Stimulated activated CD8-positive, alpha-beta memory T cell treated with anti-CD3 and anti-CD28 coated beads, Interleukin-15, amount 100 ng/mL, for 4 hours (primary cell): ENCODE results near the gene SSRP1.

Source experiments
- DNase-seq, 2 donors: peaks; one replicate each; pipeline ENCODE4 v3.0.0-alpha.2; 2020; ENCODE audit warnings: low read depth in 2 of 2

The SSRP1 gene

GRCh38 chr11:57359396-57359795 lies 23.7 kb upstream of the SSRP1 start:
- no peak for DNase-seq

DNA sequence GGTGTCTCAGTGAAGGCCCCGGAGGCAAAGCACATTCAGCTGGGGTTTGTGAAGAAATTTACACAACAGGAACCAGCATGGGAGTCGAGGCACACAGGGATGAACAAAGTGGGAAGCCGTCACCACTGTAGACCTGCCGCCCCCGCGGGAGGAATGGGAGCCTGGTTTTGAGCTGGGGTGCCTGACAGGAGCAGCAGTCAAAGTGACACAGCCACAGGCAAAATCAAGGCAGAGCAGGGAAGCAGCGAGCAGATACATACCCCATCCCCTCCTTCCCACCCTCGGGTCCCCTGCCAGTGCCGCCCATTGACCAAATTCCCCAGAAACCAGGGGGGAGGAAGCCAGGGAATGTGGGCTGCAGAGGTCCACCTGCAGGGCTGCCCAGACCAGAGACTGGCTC lies 23.3 kb upstream of the SSRP1 start:
- no peak for DNase-seq

GRCh38 chr11:57358543-57358961 lies 22.9 kb upstream of the SSRP1 start:
- no peak for DNase-seq

- DNase-seq: no peak
These were observed 22.2 kb upstream of the SSRP1 start for GRCh38 chr11:57357856-57358255.

DNA sequence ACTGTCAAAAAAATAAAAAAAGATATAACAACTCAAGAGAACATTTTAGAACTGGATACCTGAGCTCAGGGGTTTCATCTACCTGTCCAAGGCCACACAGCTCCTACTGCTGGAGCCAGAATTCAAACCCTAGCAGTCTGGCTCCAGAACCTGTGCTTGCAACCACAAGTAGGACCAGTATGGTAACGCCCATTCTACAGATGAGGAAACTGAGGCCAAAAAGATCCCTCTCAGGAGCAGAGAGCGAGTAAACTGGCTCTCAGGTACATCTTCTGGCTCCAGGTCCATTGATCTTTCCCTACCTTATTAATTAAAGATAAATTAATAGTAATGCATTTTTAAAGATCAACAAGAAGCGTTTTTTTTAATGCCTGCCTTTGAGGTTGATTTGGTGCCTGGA lies 21.6 kb upstream of the SSRP1 start:
- no peak for DNase-seq

DNA sequence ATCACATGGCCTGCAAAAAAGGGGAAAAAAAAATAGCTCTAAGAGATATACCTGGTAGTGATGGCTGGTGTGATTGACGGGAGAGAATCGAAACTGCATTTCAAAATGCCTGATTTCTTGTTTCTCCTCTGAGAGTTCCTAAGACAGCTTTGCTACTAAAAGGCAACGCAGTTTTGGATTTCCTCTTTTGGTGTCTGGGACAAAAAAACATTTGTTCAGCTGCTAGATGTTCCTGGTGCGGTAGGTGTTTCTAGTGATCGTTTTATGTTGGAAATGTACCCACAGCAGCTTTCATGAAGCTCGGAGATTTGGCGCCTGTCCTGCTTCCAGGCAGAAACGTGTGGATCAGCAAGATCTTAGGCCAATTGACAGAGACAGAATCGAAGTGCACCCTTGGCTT lies 20.6 kb upstream of the SSRP1 start:
- no peak for DNase-seq

GRCh38 chr11:57354699-57355098 lies 19.0 kb upstream of the SSRP1 start:
- DNase-seq: no peak

GRCh38 chr11:57353852-57354251 lies 18.2 kb upstream of the SSRP1 start:
- DNase-seq: no peak

DNA sequence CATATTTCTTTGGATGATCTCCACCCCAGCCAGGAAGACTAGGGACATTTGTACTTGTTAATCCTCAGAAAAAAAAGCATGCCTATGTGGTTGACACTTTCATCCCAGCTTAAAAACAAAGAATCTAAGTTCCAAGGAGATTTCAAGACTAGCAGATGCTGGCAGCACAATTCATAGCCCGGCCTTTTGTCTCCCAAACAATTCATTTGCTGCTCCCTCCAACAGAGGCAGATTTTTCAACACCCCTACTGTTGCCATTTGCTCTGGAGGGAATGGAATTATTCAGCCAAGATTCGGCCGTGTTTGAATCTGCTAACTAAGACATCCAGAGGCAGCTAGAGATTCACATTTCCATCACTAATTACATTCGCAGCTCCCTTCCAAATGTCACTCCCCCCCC lies 17.8 kb upstream of the SSRP1 start:
- DNase-seq: no peak

GRCh38 chr11:57353036-57353435 lies 17.3 kb upstream of the SSRP1 start:
- no peak for DNase-seq

DNA sequence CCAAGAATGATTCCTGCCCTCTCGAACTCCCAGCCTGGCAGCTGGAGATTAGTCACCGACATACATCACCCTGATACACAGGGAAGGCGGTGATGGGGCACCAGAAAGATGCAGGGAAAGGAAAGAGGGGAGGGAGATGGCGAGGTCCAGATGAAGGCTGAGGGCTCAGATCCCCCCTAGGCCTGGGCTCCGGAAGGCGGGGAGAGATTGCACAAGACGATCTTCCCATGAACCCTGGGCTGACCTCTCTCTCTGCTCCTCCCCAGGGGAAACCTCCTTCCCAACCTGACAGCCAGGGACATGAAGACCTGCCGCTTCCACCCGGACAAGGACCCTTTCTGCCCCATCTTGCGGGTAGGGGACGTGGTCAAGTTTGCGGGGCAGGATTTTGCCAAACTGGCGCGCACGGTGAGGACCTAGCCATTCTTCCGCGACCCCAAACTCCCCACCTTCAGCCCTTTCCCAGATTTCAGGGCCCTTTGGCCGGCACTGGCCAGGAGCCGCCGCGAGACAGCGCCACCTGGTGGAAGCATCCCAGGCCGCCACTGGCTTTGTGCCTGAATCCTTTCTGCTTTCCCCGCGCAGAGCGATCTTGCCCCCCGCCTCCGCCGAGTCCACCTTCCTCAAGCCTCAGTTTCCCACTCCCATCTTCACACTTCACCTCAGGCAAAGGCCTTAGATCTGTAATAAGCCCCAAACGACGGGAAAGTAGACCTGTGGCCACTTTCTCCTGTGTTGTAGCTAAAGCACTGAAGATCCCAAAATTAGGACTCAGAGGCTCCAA lies 14.0 kb upstream of the SSRP1 start:
- peak; percentile 21 to 26 for DNase-seq

DNA sequence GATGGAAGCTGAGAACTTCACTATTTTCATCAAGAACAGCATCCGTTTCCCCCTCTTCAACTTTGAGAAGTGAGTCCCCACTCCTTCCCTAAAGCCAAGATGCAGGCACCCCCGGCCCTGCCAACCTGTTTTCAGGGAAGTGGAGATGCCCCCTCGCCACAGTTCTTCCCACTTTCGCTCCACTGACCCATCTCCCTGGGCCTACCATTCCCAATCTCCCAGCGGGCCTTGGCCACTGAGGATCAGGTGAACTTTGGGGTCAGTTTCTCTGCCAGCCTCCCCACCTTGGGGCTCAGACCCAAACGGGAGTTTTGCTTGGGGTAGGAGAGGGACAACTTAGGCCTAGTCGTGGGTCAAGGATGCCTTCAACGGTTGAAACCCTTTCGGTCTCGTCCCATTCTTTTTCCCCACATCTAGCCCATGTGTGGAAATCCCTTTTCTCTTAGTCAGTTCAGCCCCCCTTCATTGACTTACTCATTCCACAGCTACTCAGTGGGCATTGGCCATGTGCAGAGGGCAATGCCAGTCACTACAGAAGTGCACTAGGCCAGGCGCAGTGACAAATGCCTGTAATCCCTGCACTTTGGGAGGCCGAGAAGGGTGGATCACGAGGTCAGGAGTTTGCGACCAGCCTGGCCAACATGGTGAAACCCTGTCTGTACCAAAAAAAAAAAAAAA lies 13.1 kb upstream of the SSRP1 start:
- DNase-seq: no peak

GRCh38 chr11:57348052-57348451 lies 12.4 kb upstream of the SSRP1 start:
- DNase-seq: no peak

DNA sequence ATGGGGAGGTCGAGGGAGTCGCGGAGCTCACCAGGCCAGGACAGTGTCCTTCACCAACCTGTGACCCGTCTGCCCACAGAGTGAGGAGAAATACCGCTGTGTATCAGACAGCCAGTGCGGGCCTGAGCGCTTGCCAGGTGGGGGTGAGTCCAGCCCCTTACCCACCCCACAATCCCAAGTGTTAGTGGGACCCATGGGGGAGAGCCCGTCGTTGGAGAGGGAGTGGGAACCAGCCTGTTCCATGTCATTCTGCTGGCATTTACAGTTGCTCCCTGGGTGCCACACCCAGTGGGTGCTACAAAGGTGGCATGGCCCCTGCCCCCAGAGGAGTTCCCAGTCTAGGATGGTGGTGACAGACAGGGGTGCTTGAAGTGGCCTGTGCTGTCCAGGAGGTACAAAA lies 11.6 kb upstream of the SSRP1 start:
- no peak for DNase-seq

DNA sequence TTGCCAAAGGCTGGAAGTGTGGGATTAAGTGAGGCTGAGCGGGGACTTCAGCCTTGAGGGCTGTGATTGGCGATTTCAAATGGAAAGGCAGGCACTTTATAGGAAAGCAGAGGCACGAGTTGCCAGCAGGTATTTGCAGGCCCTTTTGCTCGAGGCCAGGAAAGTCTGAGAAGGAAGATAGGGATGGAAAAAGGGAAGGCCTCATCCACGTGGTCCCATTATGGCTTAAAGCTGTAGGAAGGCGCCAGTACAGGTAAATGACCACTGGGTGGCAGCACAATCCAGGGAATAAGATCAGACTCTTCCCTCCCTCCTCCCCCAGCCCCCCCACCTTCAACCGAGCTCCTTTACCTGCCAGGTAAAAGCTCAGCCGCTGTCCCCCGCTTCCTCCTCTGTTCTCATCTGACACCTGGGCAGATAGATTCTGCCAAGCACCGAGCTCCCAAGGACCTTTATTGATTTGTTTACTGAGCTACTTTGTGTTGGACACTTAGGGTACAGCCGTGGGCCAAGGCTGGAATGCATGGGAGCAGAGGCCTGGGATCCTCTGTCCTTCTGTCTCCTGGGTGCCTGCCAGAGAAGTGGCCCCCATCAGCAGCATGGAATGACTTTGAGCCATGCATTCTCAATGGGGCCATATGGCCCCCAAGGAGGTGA lies 10.0 kb upstream of the SSRP1 start:
- DNase-seq: peak in 1 of 2 donors; percentile 60

DNA sequence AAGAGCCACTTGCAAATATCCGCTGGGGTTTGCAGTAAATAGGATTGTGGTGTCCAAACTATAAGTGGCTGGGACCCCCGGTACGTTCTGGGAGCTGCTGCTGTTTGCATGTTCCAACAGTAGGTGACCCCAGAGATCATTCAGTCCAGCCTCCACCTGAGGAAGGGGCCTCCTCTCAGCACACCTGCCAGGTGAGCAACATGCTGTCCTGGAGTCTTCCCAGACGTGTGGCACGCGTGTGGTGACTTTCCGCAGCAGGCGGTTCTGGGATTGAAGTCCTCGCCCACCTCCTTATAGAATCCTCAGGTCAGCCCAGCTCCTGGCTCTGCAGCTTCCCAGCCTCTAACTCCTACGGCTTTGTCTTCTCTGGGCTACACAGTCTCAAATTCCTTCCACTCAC lies 9.1 kb upstream of the SSRP1 start:
- no peak for DNase-seq

DNA sequence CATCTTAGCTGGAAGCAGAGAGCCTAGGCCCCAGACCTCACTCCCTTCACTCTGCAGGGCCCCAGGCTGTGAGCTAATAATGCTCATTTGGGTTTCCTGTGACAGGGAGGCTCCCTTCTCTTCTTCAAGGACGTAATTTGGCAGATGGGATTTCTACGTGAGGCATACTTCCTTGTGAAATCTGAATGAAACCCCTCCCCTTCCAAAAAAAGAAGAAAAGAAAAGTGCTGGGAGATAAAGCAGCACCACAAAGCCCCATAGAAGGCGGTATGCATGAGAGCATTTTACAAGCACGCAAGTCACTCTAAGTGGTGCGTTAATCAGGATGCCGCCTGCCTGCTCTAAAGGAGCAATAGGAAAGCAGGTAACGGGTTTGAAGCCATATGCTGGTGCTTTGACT lies 8.1 kb upstream of the SSRP1 start:
- no peak for DNase-seq

DNA sequence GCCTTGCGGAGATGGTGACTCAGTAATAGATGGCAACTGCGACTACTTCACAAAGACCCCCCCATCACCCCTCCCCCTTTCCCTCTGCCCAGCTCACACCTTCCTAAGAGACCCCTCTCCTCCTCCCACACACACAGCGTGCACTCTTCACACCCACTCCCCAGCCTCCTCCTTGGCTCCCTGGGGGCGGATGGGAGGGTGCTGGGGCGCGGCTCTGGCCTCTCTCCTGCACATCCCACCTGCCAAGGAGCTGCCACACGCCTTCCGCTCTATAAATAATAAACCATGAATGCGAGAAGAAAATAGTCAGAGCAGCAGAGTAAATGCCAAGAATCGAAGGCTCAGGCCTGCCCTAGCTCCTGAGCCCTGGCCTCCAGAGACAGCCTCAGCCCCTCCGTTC lies 7.0 kb upstream of the SSRP1 start:
- DNase-seq: no peak

DNA sequence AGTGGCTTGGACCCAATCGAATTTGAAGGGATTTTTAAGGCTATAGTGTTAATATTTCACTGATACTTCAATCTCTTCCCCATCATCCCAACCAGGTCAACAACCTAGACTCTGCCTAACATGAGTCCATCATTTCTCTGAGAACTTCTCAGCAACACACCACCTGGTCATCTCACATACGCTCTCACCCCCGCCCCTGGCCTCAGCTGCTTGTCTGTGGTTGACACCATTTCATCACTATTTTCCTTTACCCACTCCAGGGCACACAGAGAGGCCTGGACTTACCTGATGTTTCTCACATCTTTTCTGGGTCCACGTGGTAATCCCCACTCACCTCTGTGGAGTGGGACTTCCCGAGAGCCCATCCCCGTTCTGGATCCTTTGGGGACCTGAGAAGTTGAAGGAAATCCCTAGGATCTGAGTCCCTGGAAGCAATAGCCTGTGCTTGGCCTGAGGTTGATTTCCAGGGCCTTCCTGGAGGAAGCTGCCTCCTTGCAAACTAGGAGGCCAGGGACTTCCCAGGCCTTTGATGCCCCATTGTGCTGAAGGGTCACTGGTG lies 5.6 kb upstream of the SSRP1 start:
- DNase-seq: no peak

DNA sequence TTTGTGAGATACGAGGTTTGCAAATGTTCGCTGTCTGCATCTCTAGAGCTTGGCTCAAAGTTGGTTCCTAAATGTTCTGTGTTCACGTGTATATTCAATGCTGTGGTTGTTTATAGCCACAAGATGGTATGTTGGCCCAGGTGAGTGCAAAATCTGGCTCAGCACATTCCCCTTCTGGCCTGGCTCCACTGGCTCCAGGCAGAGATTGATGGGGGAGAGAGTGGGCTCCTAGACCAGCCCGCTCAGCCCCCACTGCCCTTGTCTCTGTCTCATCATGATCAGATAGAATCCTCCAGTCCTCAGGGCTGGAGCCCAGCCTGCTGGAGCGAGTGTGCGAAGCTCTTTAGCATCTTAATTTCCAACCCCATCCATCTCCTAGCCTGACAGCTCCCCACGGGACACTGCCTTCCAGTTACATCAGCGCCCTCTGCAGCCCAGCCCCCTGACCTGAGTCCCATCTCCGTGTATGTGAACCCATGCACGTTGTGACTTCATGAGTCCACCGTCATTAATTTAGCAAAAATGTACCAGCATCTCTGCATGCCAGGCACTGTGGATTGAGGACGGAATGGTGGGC lies 4.4 kb upstream of the SSRP1 start:
- no peak for DNase-seq

- DNase-seq: no peak
These were observed 3.6 kb upstream of the SSRP1 start for GRCh38 chr11:57339328-57339727.

- DNase-seq: no peak
These were observed 2.5 kb upstream of the SSRP1 start, which contains the start of gene P2RX3 for GRCh38 chr11:57338142-57338541. TSS of gene P2RX3 (plus strand) at chr11:57338352. CDS start at chr11:57338551, 199 bp downstream.
